ENCODE measurements around the gene NAGLU. TPM values are rescaled to one million over a fixed set of nuclear protein-coding genes. Genes with fewer than 3 reads are reported as not detected.
"Not testable (repeated sequence)": the region's sequence is repeated elsewhere in the genome, so short reads cannot be mapped to it uniquely, and the experiment has no call there.

NAGLU gene
- total and polyA plus RNA-seq, 2 of the 13 experiments (the other 11 are each of a cell fraction or from before 2014, with no cell fraction given): 28.2 to 40.1 TPM

GRCh38 chr17:42540558-42540957 lies 4.5 kb downstream of the NAGLU start:
- DNase-seq (ENCODE audit: low spot score); H3K27me3 ChIP-seq (ENCODE audit: control insufficient read depth in 1 of 2, insufficient read depth in 2 of 2, low read length in 2 of 2); FAIRE-seq; in situ Hi-C loops (cut with HindIII; ENCODE audit: extremely low pct_ligation_motif_present, low pct_unique_long_range_greater_than_20kb); CTCF ChIA-PET (ENCODE audit: low intra/inter-chr PET ratio, low total read pairs); H4K20me1 ChIP-seq (ENCODE audit: insufficient read depth, low read length); H3K4me3 ChIP-seq (replicated peaks in 1 of 3; ENCODE audit: insufficient read depth in 1 of 3, low read depth in 2 of 3, low read length in 3 of 3); H2AFZ ChIP-seq (ENCODE audit: low read length); BruUV-seq (replicated peaks); intact Hi-C loops (cut with micrococcal nuclease; ENCODE audit: unreplicated experiment); ATAC-seq; H3K9me3 ChIP-seq (ENCODE audit: low read length); H3K79me2 ChIP-seq (ENCODE audit: insufficient read depth, low read length): not testable (repeated sequence)
- 0 out of 2 replicates have a peak, but pooled peaks have one; percentile 1 for TF ChIP-seq ZNF362 (CRISPR knock-in tag; IDR thresholded peaks at IDR 0.05; ENCODE audit: borderline replicate concordance)
- Histone ChIP-seq H3K4me2 (ENCODE audit: low read depth, low read length) (0 out of 2 replicates have a peak overlapping the region, but pooled peaks have one; percentile 50), H3K27ac (ENCODE audit: extremely low read length, insufficient read depth, low read length) (peak overlapping the region; percentile 76), H3K36me3 (replicated peaks in 1 of 2; ENCODE audit: control insufficient read depth in 1 of 2, insufficient read depth in 2 of 2, low read length in 2 of 2) (peaks cover 3 to 19% of the 10 kb centered on the region in 2 experiments; a peak in 3 of 5 replicates), H3K4me1 (ENCODE audit: insufficient read depth, low read length) (peaks cover 74% of the 10 kb centered on the region), H3K9ac (ENCODE audit: insufficient read depth, low read depth, low read length) (peak overlapping the region; percentile 39; the same call in 1 of the 2 replicates)
- WGBS (ENCODE audit: low lambda C conversion rate): 98% methylated on average over 4 of the region's 4 CpGs
- POLR2A ChIA-PET: interaction anchor here (1.2 to 4.0 kb wide), 10 partner anchors 10 to 69 kb away, joined by 3 to 67 read pairs (median 14); partner anchors contain the start of genes COASY, HSD17B1, PSMC3IP and RETREG3

- Histone ChIP-seq H2AFZ (ENCODE audit: low read length) (no peak overlapping the region), H3K9me3 (ENCODE audit: low read length) (no peaks in the 10 kb centered on the region), H4K20me1 (ENCODE audit: insufficient read depth, low read length) (no peaks in the 10 kb centered on the region), H3K36me3 (replicated peaks in 1 of 2; ENCODE audit: control insufficient read depth in 1 of 2, insufficient read depth in 2 of 2, low read length in 2 of 2) (peaks cover 3 to 19% of the 10 kb centered on the region in 2 experiments; a peak in 3 of 5 replicates), H3K4me1 (ENCODE audit: insufficient read depth, low read length) (peaks cover 76% of the 10 kb centered on the region), H3K27ac (ENCODE audit: extremely low read length, insufficient read depth, low read length) (peak overlapping the region; percentile 76), H3K4me3 (replicated peaks in 1 of 3; ENCODE audit: insufficient read depth in 1 of 3, low read depth in 2 of 3, low read length in 3 of 3) (no peak overlapping the region; a peak in 1 of 6 replicates), H3K9ac (ENCODE audit: insufficient read depth, low read depth, low read length) (peak overlapping the region; percentile 52), H3K27me3 (ENCODE audit: control insufficient read depth in 1 of 2, insufficient read depth in 2 of 2, low read length in 2 of 2) (no peaks in the 10 kb centered on the region), H3K4me2 (ENCODE audit: low read depth, low read length) (peak overlapping the region; percentile 50), H3K79me2 (ENCODE audit: insufficient read depth, low read length) (peaks cover 7% of the 10 kb centered on the region)
- CTCF ChIA-PET (ENCODE audit: low intra/inter-chr PET ratio, low total read pairs): no interaction called here
- BruUV-seq (replicated peaks): no TSS peak
- intact Hi-C loops (cut with micrococcal nuclease; ENCODE audit: unreplicated experiment) (no loop called here), in situ Hi-C loops (cut with HindIII; ENCODE audit: extremely low pct_ligation_motif_present, low pct_unique_long_range_greater_than_20kb) (no loop called here)
- ATAC-seq (peak; percentile 48), DNase-seq (ENCODE audit: low spot score) (peak; percentile 94), FAIRE-seq (peak; percentile 75)
- POLR2A ChIA-PET: interaction anchor here (0.7 to 4.0 kb wide), 16 partner anchors 10 to 229 kb away, joined by 3 to 67 read pairs (median 6); partner anchors contain the start of genes COASY, HSD17B1, PLEKHH3 and PSMC3IP
- WGBS (ENCODE audit: low lambda C conversion rate): 45% methylated on average over 17 of the region's 17 CpGs
- 0 out of 2 replicates have a peak, but pooled peaks have one; percentile 59 for TF ChIP-seq ZNF34 (CRISPR knock-in tag; IDR thresholded peaks at IDR 0.05; ENCODE audit: borderline replicate concordance)
- peak; percentile 81 for TF ChIP-seq ZNF772 (CRISPR knock-in tag; IDR thresholded peaks at IDR 0.05)
- peak; percentile 77; the same call in 1 of the 2 replicates for TF ChIP-seq YEATS2 (CRISPR knock-in tag; IDR thresholded peaks at IDR 0.05; ENCODE audit: borderline replicate concordance)
- 0 out of 2 replicates have a peak, but pooled peaks have one; percentile 54 for TF ChIP-seq ZNF562 (CRISPR knock-in tag; IDR thresholded peaks at IDR 0.05; ENCODE audit: borderline replicate concordance)
- no peak for TF ChIP-seq ZBTB1 (CRISPR knock-in tag; IDR thresholded peaks at IDR 0.05; ENCODE audit: borderline replicate concordance)
- TF ChIP-seq SKI (IDR thresholded peaks at IDR 0.05; ENCODE audit: partially characterized antibody): peak; percentile 48
- peak; percentile 87 for TF ChIP-seq ZC3H13 (CRISPR knock-in tag; IDR thresholded peaks at IDR 0.05)
- peak; percentile 97 for TF ChIP-seq ZNF687 (CRISPR knock-in tag; IDR thresholded peaks at IDR 0.05)
Measured at GRCh38 chr17:42541041-42541833, 5.2 kb downstream of the NAGLU start.

All from HepG2 (cell line).